GM18868 (cell line): ENCODE data around the gene FCRL6.

Source experiments
- ATAC-seq: cut with Tn5 transposase; IDR thresholded peaks from one replicate; pipeline ENCODE4 v1.9.1; 2021; ENCODE audit warnings: mild to moderate bottlenecking, moderate library complexity; ENCODE audit not compliant: unreplicated experiment

The FCRL6 gene

DNA sequence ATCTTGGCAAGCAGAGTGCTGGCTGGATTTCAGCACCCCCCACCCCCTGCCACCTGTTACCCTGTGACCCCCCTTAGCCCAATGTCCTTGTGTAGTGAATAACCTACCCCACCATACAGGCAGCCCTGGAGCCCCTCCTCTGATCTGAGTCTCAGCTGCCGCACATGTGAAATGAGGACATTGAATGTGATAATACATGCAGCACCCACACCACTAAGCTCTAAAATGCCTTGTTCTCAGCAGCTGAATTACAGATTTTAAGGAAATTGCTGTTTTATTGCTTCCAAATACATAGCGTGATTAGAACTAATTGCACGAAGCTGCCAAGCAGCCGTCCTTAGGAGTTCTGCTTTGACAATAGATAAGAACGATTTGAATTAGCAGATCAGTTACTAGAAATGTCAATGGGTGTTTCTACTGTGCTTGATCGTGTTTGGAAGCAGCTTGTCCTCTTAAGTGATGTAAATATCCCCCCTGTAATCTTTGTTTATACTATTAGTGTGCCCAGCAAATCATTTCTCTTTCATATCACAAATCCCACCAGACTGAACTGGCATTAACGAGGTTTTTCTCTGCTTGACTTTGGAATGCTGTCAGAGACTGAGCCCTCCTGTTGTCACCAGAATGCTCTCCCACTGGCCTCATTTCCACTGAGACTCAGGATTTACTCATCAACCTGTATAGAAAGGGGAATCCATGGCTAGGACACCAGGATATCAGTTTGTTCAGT lies 29.4 kb downstream of the FCRL6 start:
- ATAC-seq, result no peak

DNA sequence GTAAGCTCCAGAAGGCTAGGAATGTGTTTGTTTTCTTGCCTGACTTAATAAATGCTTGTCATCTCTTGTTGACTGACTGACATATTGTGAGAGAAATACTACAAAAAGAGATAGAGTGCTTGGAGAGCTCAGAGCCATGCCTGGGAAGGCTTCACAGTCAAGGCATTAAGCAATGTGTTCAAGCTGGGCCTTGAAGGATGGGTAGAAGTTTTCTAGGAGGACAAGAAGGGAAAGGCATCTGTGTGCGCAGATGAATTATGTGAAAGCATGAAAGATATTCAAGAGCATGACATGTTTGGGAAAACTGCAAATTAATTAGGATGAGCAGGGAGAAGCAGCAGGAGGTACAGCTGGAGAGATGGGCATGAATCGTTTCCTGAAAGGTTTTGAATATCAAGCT lies 30.1 kb downstream of the FCRL6 start:
- no peak for ATAC-seq

- no peak for ATAC-seq
Observed at GRCh38 chr1:159835356-159835755, 33.2 kb downstream of the FCRL6 start.

DNA sequence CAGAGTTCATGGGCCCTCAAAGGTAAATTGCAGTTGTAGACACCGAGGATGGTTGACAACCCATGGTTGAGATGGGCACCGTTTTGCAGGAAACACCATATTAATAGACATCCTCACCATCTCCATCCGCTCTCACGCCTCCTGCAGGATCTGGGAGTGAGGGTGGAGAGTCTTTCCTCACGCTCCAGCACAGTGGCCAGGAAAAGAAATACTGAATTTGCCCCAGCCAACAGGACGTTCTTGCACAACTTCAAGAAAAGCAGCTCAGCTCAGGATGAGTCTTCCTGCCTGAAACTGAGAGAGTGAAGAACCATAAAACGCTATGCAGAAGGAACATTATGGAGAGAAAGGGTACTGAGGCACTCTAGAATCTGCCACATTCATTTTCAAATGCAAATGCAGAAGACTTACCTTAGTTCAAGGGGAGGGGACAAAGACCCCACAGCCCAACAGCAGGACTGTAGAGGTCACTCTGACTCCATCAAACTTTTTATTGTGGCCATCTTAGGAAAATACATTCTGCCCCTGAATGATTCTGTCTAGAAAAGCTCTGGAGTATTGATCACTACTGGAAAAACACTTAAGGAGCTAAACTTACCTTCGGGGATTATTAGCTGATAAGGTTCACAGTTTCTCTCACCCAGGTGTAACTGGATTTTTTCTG lies 33.8 kb downstream of the FCRL6 start:
- ATAC-seq, result no peak

DNA sequence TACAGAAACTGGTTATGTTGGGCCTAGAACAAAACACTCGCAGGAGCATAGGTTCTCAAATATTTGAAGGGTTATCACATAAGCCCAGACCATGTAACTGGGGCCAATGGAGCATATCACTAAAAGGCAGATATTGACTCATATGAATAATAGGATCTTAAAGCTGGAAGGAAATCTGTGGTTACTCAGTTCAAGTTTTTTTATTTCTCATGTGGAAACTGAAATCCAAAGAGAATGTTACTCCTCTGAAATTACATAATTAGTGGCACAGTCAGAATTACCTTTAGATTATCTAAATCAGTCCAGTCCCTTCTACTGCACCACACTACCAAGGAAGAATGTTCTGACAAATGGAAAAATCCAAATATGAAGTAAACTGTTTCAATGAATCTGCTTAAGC lies 36.6 kb downstream of the FCRL6 start:
- peak; percentile 75 for ATAC-seq

DNA sequence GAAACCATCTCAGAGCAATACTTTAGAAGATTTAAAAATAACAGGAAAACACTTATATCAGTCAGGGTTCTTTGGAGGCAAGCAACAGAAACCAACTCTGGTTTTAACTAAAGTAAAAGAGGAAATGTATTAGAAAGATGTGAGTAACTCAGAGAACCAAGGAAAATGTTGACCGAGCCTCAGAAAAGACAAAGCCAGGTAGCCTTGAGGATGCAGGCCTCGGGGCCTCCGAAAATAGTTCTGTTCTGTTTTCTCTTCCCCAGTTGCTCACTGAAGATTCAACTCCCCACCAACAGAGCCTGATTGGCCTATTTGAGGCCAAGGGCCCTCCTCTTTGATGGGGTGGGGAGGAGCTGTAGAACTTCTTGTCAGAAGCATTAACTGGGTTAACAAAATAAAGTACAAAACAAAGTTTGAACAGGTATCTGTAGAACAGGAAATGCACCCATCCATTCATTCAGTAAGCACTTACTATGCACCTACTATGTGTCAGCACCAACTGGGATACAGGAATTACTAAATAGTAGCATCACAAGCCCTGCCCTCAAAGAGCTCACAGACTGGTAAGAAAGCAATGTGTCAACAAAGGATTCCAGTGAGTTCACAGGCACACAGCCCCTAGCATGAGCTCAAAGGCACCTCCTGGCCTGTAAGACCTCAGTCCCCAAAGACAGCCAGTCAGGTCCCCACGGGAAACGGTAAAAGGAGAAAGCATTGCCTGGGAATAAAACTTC lies 37.1 kb downstream of the FCRL6 start:
- ATAC-seq, result peak; percentile 78

- no peak for ATAC-seq
Observed at GRCh38 chr1:159841749-159842148, 39.6 kb downstream of the FCRL6 start.

DNA sequence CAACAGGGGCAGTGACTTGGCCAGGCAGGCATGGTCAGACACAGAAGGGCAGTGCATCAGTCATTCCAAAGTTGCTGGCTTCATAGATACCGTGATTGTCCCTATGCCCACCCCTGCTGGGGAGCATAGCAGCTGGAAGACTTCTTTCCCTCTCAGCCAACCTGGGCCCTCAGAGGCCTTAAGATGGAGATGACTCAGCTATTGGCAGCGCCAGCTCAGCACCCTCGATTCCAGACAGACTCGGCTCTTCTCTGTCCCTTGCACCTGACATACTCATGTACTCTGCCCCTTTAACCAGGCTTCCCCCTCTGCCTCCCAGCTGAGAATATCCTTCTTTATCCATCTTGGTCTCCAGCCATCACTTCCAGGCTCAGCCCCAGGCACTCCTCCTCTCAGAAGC lies 41.3 kb downstream of the FCRL6 start:
- ATAC-seq, result no peak

GRCh38 chr1:159845751-159846629 lies 43.8 kb downstream of the FCRL6 start:
- ATAC-seq, result no peak

DNA sequence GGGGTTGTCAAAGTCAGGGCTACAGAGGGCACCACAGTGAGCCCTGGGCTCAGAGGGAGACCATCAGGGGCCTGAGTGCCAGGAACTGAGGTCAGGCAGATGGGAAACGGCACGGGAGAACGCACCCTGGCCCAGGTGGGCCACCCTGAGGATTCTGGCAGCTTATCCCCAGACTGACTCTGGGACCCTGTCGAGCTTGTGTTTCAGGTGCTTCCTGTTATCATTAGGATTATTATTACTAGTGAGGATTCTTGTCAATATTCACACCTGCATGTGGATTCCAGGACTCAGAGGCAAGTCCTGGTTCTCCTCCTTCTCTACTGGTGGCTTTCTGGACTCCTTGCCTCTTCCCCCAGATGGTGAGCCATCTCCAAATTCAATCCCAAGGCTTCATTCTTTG lies 45.1 kb downstream of the FCRL6 start:
- ATAC-seq, result no peak

- ATAC-seq, result no peak
Observed at GRCh38 chr1:159848326-159848725, 46.2 kb downstream of the FCRL6 start.

DNA sequence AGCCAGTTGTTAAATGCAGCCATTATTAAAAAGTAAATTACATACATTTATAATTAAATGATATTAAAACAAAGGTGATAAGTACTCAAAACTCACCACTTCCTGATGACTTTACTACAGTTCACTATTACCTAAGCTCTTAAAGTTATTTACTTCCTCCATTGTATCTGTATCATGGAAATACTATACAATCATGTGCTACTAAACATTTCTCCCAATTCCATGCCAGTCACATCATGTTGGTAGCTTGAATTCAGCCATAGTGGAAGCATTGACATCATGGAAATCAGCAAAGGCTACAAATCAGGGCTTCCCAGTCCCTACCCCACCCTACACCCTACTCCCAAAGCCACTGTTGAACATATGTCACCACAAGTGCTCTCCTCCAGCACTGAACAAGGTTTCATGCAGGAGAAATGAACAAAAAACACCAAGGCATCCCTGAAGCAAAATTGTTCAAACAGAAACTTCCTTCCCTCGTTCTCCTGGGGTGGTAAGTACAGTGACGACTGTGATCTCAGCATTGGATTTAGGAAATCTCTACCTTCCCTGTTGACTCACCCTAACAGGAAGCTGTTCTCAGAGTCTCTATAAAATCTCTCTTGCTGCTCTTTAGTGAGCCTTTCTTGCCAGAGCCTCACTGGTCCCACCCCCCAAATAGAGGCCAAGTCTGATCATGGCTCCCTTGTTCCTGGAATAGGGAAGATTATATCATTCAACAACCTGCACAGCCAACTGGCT lies 47.6 kb downstream of the FCRL6 start:
- ATAC-seq, result no peak

GRCh38 chr1:159851407-159851806 lies 49.2 kb downstream of the FCRL6 start:
- no peak for ATAC-seq

DNA sequence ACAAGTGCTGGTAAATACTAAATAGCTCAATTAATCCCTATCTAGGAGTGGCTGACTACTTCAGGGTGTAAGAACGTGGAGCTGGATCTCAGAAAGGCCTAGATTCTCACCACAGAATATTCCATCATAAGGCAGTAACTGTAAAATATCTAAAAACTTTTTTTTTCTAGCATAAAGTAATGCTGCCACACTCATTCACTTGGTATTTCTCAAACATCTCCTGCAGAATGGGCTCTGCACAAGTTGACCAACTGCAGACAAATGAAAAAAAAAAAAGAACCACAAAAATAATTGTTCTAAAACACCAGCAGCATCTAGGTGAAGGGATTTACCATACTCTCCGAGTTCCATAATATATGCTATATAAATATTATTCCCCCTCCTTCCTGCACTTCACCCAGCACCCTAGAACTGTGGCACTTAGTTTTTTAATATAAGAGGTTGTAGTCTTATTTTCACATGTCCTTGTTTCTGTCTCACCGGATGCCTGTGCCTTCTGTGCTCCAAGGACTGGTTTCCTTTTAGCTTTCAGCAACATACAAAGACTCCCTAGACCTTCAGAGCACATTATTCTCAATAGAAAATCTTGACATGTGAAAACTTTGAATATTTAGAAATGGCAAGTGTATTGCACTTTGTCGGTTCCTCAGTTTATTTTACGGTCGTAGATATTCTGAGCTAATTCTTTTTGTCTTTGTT lies 51.4 kb downstream of the FCRL6 start:
- ATAC-seq, result no peak

- peak; percentile 16 for ATAC-seq
Observed at GRCh38 chr1:159854116-159854692, 52.0 kb downstream of the FCRL6 start.

DNA sequence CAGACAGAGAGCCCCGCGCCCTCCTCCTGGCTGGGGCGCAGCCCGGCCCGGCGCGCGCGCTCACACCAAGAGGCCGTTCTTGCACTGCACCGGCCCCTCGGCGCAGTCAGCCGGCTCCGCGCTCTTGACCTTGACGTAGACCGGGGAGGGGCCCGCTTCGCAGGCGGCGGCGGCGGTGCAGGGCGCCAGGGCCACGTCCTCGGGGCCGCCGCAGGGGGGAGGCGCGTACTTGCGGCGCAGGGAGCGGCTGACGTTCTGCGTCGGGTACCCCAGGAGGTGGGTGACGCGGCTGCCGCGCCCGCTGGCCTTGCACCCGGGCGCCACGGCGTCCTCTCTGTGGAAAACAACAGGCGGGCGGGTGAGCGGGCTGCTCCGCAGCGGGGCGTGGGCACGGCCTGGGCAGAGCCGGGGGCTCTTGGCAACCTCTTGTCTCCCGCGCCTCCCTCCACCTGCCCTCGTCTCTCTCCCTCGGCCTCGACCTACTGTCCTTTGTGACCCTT lies 52.6 kb downstream of the FCRL6 start:
- ATAC-seq, result peak; percentile 88

- ATAC-seq, result no peak
Observed at GRCh38 chr1:159855709-159856108, 53.5 kb downstream of the FCRL6 start.

GRCh38 chr1:159856576-159856975 lies 54.4 kb downstream of the FCRL6 start:
- no peak for ATAC-seq

- ATAC-seq, result no peak
Observed at GRCh38 chr1:159857889-159858288, 55.7 kb downstream of the FCRL6 start.
